HCT116 (cell line): ENCODE results near the gene OR6C65. TPM values are rescaled to one million over a fixed set of nuclear protein-coding genes. Genes with fewer than 3 reads are reported as not detected.

Source experiments
- ATAC-seq: fragments of 200-7000 bp; cut with Tn5 transposase; 2 replicates; pipeline ENCODE4 v1.9.1; 2020; ENCODE audit warnings: mild to moderate bottlenecking, moderate library complexity
- BruUV-seq: library from RNA; stranded (reverse); fragments of 400-500 nt; replicated peaks from 2 replicates; lab custom pipeline; 2021; lab: Mats Ljungman, UMichigan
- CTCF ChIA-PET: fragments of 300-600 bp; sonication (Branson Sonifier 250); formaldehyde crosslinking; loops from one replicate; lab custom pipeline; 2021; ENCODE audit warnings: antibody characterized with exemption; lab: Charles Lee
- POLR2A ChIA-PET: fragments of 300-600, 350-600 bp; sonication (Branson Sonifier 250); formaldehyde crosslinking; loops from one replicate; lab custom pipeline; 2021; ENCODE audit warnings: antibody characterized with exemption; lab: Charles Lee
- RAD21 ChIA-PET, 2 experiments: fragments of 300-600 bp; sonication (Branson Sonifier 250); formaldehyde crosslinking; loops; one replicate each; lab custom pipeline; 2023; ENCODE audit warnings: low total read pairs in 2 of 2; ENCODE audit not compliant: uncharacterized antibody in 2 of 2, unreplicated experiment in 2 of 2, low non-redundant PET in 1 of 2; lab: Charles Lee
- DNase-seq: peaks from one replicate; pipeline ENCODE4 v3.0.0-alpha.2; 2010; ENCODE audit warnings: low read depth, low spot score
- H2AFZ ChIP-seq: fragments of 200-600 bp; shearing (Covaris generic), sonication (generic); 2 replicates; pipeline ENCODE4 v1.6.1; 2017; ENCODE audit warnings: low read depth, mixed run types, mixed read lengths, antibody characterized with exemption, low read length; ENCODE audit not compliant: poor library complexity, severe bottlenecking
- H3K27ac ChIP-seq: 2 replicates; pipeline ENCODE4 v1.5.1; 2012; ENCODE audit warnings: low read depth, low read length
- H3K27me3 ChIP-seq: fragments of 200-600 bp; sonication (generic); 2 replicates; pipeline ENCODE4 v1.6.1; 2016; ENCODE audit warnings: mixed run types, low read length, mixed read lengths; ENCODE audit not compliant: insufficient read depth
- H3K36me3 ChIP-seq, 2 experiments: fragments of 200-500 bp in 1 of 2; fragments of 200-600 bp in 1 of 2; sonication (Bioruptor generic) in 1 of 2; sonication (generic) in 1 of 2; 2 replicates each; pipeline versions ENCODE4 v1.5.1 to v1.6.1; 2014 to 2016; ENCODE audit warnings: low read length in 2 of 2, inconsistent platforms in 1 of 2, mixed read lengths in 1 of 2, mixed run types in 1 of 2; ENCODE audit not compliant: insufficient read depth in 2 of 2, control insufficient read depth in 1 of 2
- H3K4me1 ChIP-seq, 2 experiments: fragments of 200-600 bp in 1 of 2; sonication (generic) in 1 of 2; 2 replicates each; pipeline versions ENCODE4 v1.5.1 to v1.6.1; 2012 to 2017; ENCODE audit warnings: low read length in 2 of 2, inconsistent platforms in 1 of 2, mild to moderate bottlenecking in 1 of 2, mixed read lengths in 1 of 2, mixed run types in 1 of 2, moderate library complexity in 1 of 2; ENCODE audit not compliant: insufficient read depth in 2 of 2, control insufficient read depth in 1 of 2
- H3K4me2 ChIP-seq: fragments of 200-600 bp; sonication (generic); 2 replicates; pipeline ENCODE4 v1.6.1; 2017; ENCODE audit warnings: mixed run types, low read length, mixed read lengths
- H3K4me3 ChIP-seq, 2 experiments: fragments of 200-600 bp in 1 of 2; sonication (generic) in 1 of 2; replicated peaks in 1 of 2; 2 replicates each; pipeline ENCODE4 v1.5.1; 2011 to 2016; ENCODE audit warnings: low read length in 2 of 2, control low read depth in 1 of 2, low read depth in 1 of 2, mild to moderate bottlenecking in 1 of 2, mixed read lengths in 1 of 2, mixed run types in 1 of 2
- H3K79me2 ChIP-seq: fragments of 200-600 bp; sonication (generic); 2 replicates; pipeline ENCODE4 v1.6.1; 2017; ENCODE audit warnings: mild to moderate bottlenecking, mixed run types, low read length, moderate library complexity, mixed read lengths; ENCODE audit not compliant: insufficient read depth
- H3K9ac ChIP-seq: fragments of 200-600 bp; sonication (generic); 2 replicates; pipeline ENCODE4 v1.6.1; 2016; ENCODE audit warnings: low read length, mixed read lengths
- H3K9me2 ChIP-seq: fragments of 200-600 bp; sonication (generic), shearing (Covaris generic); 2 replicates; pipeline ENCODE4 v1.6.1; 2017; ENCODE audit warnings: mixed run types, mild to moderate bottlenecking, moderate library complexity; ENCODE audit not compliant: insufficient read depth
- H3K9me3 ChIP-seq, 2 experiments: fragments of 200-500 bp in 1 of 2; fragments of 200-600 bp in 1 of 2; sonication (Bioruptor generic) in 1 of 2; sonication (generic) in 1 of 2; 2 replicates each; pipeline ENCODE4 v1.6.1; 2014 to 2017; ENCODE audit warnings: low read length in 2 of 2, mixed read lengths in 2 of 2, inconsistent platforms in 1 of 2, low read depth in 1 of 2, mild to moderate bottlenecking in 1 of 2, mixed run types in 1 of 2, moderate library complexity in 1 of 2; ENCODE audit not compliant: control insufficient read depth in 1 of 2, insufficient read depth in 1 of 2
- H4K20me1 ChIP-seq: fragments of 200-600 bp; sonication (generic), shearing (Covaris generic); 2 replicates; pipeline ENCODE4 v1.6.1; 2017; ENCODE audit warnings: mixed run types, mild to moderate bottlenecking, moderate library complexity; ENCODE audit not compliant: insufficient read depth
- ATF3 ChIP-seq: IDR thresholded peaks from 2 replicates; pipeline ENCODE4 v1.6.1; 2012
- CEBPB ChIP-seq: IDR thresholded peaks from 2 replicates; pipeline ENCODE4 v1.6.1; 2012; ENCODE audit warnings: low read depth
- CTCF ChIP-seq, 3 experiments: fragments of 200-600 bp in 1 of 3; sonication (generic) in 1 of 3; IDR thresholded peaks in 2 of 3; conservative IDR thresholded peaks in 1 of 3; 2 replicates each; pipeline ENCODE4 v1.5.1; 2012 to 2017; ENCODE audit warnings: low read depth in 2 of 3, low read length in 2 of 3, antibody characterized with exemption in 1 of 3, borderline replicate concordance in 1 of 3, control low read depth in 1 of 3, mild to moderate bottlenecking in 1 of 3, mixed read lengths in 1 of 3, mixed run types in 1 of 3, moderate library complexity in 1 of 3; ENCODE audit not compliant: insufficient read depth in 1 of 3
- EGR1 ChIP-seq: IDR thresholded peaks from 2 replicates; pipeline ENCODE4 v1.6.1; 2012; ENCODE audit warnings: low read depth
- ELF1 ChIP-seq: IDR thresholded peaks from 2 replicates; pipeline ENCODE4 v1.6.1; 2012; ENCODE audit warnings: low read depth, borderline replicate concordance
- EZH2 ChIP-seq: fragments of 200-600 bp; sonication (generic); IDR thresholded peaks from 2 replicates; pipeline ENCODE4 v1.6.1; 2017; ENCODE audit warnings: antibody characterized with exemption, mixed run types
- EZH2phosphoT487 ChIP-seq: fragments of 200-600 bp; IDR thresholded peaks from 2 replicates; pipeline ENCODE4 v1.6.1; 2018; ENCODE audit warnings: antibody characterized with exemption, borderline replicate concordance
- FOSL1 ChIP-seq: IDR thresholded peaks from 2 replicates; pipeline ENCODE4 v1.6.1; 2012; ENCODE audit warnings: low read depth
- POLR2AphosphoS5 ChIP-seq: IDR thresholded peaks from 2 replicates; pipeline ENCODE4 v1.6.1; 2011; ENCODE audit warnings: mild to moderate bottlenecking, low read depth, low read length, moderate library complexity
- RAD21 ChIP-seq: IDR thresholded peaks from 2 replicates; pipeline ENCODE4 v1.6.1; 2012; ENCODE audit warnings: low read depth, mild to moderate bottlenecking
- REST ChIP-seq: IDR thresholded peaks from 2 replicates; pipeline ENCODE4 v1.6.1; 2012; ENCODE audit warnings: low read depth
- SIN3A ChIP-seq: IDR thresholded peaks from 2 replicates; pipeline ENCODE4 v1.6.1; 2012; ENCODE audit warnings: low read depth
- SRF ChIP-seq: IDR thresholded peaks from 2 replicates; pipeline ENCODE4 v1.6.1; 2012; ENCODE audit warnings: low read depth
- YY1 ChIP-seq: IDR thresholded peaks from 2 replicates; pipeline ENCODE4 v1.6.1; 2011; ENCODE audit warnings: low read length, low read depth, moderate library complexity, mild to moderate bottlenecking; ENCODE audit not compliant: insufficient replicate concordance; ENCODE audit errors: extremely low read depth
- ZFX ChIP-seq: fragments of 450-650 bp; IDR thresholded peaks from 2 replicates; pipeline ENCODE4 v1.6.1; 2017
- ZNF274 ChIP-seq: fragments of 200-500 bp; sonication (Bioruptor generic); IDR thresholded peaks from 2 replicates; pipeline ENCODE4 v1.6.1; 2014; ENCODE audit warnings: mild to moderate bottlenecking, low read depth, low read length, inconsistent platforms
- intact Hi-C: fragments of 100-400 bp; cut with micrococcal nuclease; formaldehyde crosslinking; loops from 2 replicates; pipeline ENCODE4 v1.10.0; 2022
- total RNA-seq: library from RNA; stranded (reverse); gene quantifications from one replicate; pipeline ENCODE4 v1.2.1, GENCODE V29; 2021; ENCODE audit not compliant: unreplicated experiment

Gene OR6C65
- total RNA-seq, 1 experiment from 2014 or later: not detected

GRCh38 chr12:55446326-55446725 lies 46.0 kb downstream of the OR6C65 start:
- H3K4me2 ChIP-seq: no peak overlapping the region
- no peaks in the 10 kb centered on the region for H3K4me1 ChIP-seq
- ChIA-PET RAD21 (no interaction called here), POLR2A (no interaction called here), CTCF (interaction anchor here (1.1 kb wide), 1 partner anchor 257 kb away, joined by 3 read pairs; no protein-coding TSS in a partner anchor)
- peaks cover 15% of the 10 kb centered on the region; the same call in 1 of the 2 replicates for H3K27me3 ChIP-seq
- no peak overlapping the region for H3K9ac ChIP-seq
- intact Hi-C loops: no loop called here
- no peak for ATAC-seq
- no peak for DNase-seq
- no peak overlapping the region for H3K4me3 ChIP-seq
- no peaks in the 10 kb centered on the region for H3K36me3 ChIP-seq
- H3K79me2 ChIP-seq: no peaks in the 10 kb centered on the region
- no peaks in the 10 kb centered on the region for H3K9me2 ChIP-seq
- H2AFZ ChIP-seq: no peak overlapping the region
- no TSS peak for BruUV-seq
- TF ChIP-seq RAD21: peak; percentile 31; the same call in 1 of the 2 replicates
- no peak for TF ChIP-seq EGR1
- TF ChIP-seq CTCF (IDR thresholded peaks at IDR 0.05 in 2 of 3, conservative IDR thresholded peaks at IDR 0.05 in 1 of 3; ENCODE audit: borderline replicate concordance in 1 of 3, insufficient read depth in 1 of 3, low read depth in 2 of 3, low read length in 2 of 3): peak in 1 of 3 experiments; percentile 17; a peak in 1 of 6 replicates
- TF ChIP-seq EZH2phosphoT487: no peak
- TF ChIP-seq POLR2AphosphoS5: no peak
- no peak for TF ChIP-seq YY1
- no peaks in the 10 kb centered on the region for H4K20me1 ChIP-seq
- no peak overlapping the region for H3K27ac ChIP-seq
- no peaks in the 10 kb centered on the region for H3K9me3 ChIP-seq

GRCh38 chr12:55448825-55449224 lies 48.5 kb downstream of the OR6C65 start:
- ChIA-PET RAD21 (no interaction called here), POLR2A (no interaction called here), CTCF (no interaction called here)
- no peaks in the 10 kb centered on the region for H3K9me2 ChIP-seq
- H3K4me1 ChIP-seq: no peaks in the 10 kb centered on the region
- intact Hi-C loops: no loop called here
- H4K20me1 ChIP-seq: no peaks in the 10 kb centered on the region
- no peaks in the 10 kb centered on the region for H3K79me2 ChIP-seq
- no peak for ATAC-seq
- H2AFZ ChIP-seq: no peak overlapping the region
- peaks cover 10% of the 10 kb centered on the region for H3K27me3 ChIP-seq
- H3K9ac ChIP-seq: no peak overlapping the region
- H3K9me3 ChIP-seq: no peaks in the 10 kb centered on the region
- no peak overlapping the region for H3K4me3 ChIP-seq
- H3K36me3 ChIP-seq: no peaks in the 10 kb centered on the region
- H3K27ac ChIP-seq: no peak overlapping the region
- DNase-seq: no peak
- no TSS peak for BruUV-seq
- H3K4me2 ChIP-seq: no peak overlapping the region
- no peak for TF ChIP-seq ZNF274
- TF ChIP-seq SRF: no peak
- TF ChIP-seq SIN3A: no peak
- TF ChIP-seq EGR1: no peak
- TF ChIP-seq CEBPB: no peak
- TF ChIP-seq ZFX: no peak
- TF ChIP-seq ELF1: no peak
- TF ChIP-seq REST: no peak
- no peak for TF ChIP-seq FOSL1
- no peak for TF ChIP-seq EZH2
- TF ChIP-seq ATF3: no peak
